Coronary artery (tissue), 2 donors: Measurements from ENCODE around the gene MYO18A.

ENCODE experiments used
- DNase-seq: peaks from one replicate; pipeline ENCODE4 v3.0.0-alpha.2; 2017; ENCODE audit warnings: low spot score
- H3K27ac ChIP-seq, 2 donors: fragments of 200-600 bp; sonication (generic); one replicate each; pipeline ENCODE4 v1.5.1; 2016 to 2019
- H3K4me3 ChIP-seq: fragments of 200-600 bp; sonication (generic); 2 replicates; pipeline ENCODE4 v1.5.1; 2016; ENCODE audit warnings: mild to moderate bottlenecking, moderate library complexity
- TF ChIP-seq, protein P1 (sequence below): fragments of 200-600 bp; sonication (generic); IDR thresholded peaks from one replicate; pipeline ENCODE4 v1.5.1; 2019; ENCODE audit warnings: antibody characterized with exemption

MYO18A gene

GRCh38 chr17:29111816-29112499 lies 68.2 kb downstream of the MYO18A start:
- TF ChIP-seq, protein P1, sequence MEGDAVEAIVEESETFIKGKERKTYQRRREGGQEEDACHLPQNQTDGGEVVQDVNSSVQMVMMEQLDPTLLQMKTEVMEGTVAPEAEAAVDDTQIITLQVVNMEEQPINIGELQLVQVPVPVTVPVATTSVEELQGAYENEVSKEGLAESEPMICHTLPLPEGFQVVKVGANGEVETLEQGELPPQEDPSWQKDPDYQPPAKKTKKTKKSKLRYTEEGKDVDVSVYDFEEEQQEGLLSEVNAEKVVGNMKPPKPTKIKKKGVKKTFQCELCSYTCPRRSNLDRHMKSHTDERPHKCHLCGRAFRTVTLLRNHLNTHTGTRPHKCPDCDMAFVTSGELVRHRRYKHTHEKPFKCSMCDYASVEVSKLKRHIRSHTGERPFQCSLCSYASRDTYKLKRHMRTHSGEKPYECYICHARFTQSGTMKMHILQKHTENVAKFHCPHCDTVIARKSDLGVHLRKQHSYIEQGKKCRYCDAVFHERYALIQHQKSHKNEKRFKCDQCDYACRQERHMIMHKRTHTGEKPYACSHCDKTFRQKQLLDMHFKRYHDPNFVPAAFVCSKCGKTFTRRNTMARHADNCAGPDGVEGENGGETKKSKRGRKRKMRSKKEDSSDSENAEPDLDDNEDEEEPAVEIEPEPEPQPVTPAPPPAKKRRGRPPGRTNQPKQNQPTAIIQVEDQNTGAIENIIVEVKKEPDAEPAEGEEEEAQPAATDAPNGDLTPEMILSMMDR = peak; percentile 84
- no peak for DNase-seq
- no peak overlapping the region for H3K4me3 ChIP-seq
- peak overlapping the region in 1 of 2 donors; percentile 17 for H3K27ac ChIP-seq

- Histone ChIP-seq H3K4me3 (no peak overlapping the region), H3K27ac (no peak overlapping the region)
- TF ChIP-seq, protein P1 = no peak
- no peak for DNase-seq
Measured at GRCh38 chr17:29110372-29110757, 69.8 kb downstream of the MYO18A start.

DNA sequence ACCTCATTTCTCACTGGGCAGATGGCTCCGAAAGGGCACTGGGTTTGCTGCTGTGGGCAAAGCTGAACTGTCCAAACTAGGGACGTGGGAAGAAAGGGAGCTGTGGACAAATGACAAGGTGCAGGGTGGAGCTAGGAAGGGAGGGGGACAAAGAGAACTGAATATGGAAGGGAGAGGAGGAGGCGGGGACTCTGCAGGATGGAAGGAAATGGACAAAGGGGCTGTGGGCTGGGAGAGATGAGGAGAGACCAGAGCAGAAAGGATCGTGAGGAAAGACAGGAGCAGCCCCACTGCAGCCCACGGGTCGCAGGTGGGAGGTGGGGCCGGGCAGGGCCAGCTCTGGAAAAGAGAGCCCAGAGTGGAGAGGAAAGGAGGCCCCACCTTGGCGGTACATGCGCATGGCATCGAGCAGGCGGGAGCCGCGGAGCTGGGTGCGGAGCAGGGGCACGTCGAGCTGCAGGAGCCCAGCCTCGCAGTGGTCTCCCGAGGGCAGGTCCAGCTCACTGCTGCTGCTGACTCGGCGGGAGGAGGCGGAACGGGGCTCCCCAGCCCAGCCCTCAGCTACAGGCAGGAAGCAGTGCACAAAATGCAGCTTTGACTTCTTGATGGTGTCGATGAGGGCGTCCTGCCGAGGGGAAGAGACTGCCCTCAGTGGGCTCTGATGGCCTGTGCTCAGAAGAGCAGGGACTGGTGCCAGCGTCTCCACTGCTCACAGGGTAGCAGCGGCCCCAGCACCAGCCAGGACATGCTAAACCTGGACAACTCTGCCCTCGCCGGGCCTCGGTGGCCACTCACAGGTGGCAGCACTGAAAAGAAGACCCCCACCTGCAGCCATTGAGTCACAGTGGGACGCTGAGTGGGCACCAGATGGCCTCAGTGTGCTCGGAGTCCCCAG lies 70.5 kb downstream of the MYO18A start:
- H3K4me3 ChIP-seq = no peak overlapping the region
- no peak for DNase-seq
- H3K27ac ChIP-seq = no peak overlapping the region
- TF ChIP-seq, protein P1 = no peak

DNA sequence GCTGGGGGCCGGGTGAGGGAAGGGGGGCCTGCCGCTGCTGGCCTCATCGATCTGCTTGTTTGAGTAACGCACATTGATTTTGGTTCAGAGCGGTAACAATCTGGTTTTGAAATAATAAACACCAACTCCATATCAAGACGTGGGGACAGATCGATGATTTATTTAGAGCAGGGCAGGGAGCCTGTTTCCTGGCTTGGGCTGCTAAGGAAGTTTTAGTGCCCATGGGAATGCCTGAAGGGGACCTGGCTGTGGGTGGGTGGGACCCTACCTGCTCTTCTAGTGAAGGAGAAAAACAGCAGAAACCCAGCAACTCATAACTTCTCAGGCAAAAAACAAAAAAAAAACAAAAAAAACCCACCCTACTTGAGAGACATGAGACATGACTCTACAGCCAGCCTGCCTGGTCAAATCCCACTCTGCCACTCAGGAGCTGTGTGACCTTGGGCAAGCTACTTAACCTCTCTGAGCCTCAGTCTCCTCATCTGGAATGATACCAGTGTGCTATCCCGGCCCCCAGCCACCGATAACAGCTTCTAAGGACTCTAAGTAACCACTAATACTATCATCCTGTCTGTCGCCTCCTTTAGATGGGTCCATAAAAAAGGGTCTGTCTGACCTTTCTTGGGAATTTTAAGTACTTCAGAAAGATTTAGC lies 71.2 kb downstream of the MYO18A start:
- TF ChIP-seq, protein P1 = no peak
- DNase-seq = no peak
- H3K4me3 ChIP-seq = no peak overlapping the region
- no peak overlapping the region for H3K27ac ChIP-seq

GRCh38 chr17:29107933-29108822 lies 72.0 kb downstream of the MYO18A start:
- TF ChIP-seq, protein P1 = no peak
- DNase-seq = no peak
- H3K27ac ChIP-seq = no peak overlapping the region
- H3K4me3 ChIP-seq = no peak overlapping the region

GRCh38 chr17:29107084-29107483 lies 73.1 kb downstream of the MYO18A start:
- DNase-seq = no peak
- Histone ChIP-seq H3K4me3 (no peak overlapping the region), H3K27ac (no peak overlapping the region)
- TF ChIP-seq, protein P1 = no peak
